Measurements from ENCODE around the gene PHAF1. TPM values are rescaled to one million over a fixed set of nuclear protein-coding genes. Genes with fewer than 3 reads are reported as not detected.

PHAF1 gene
- total and polyA plus RNA-seq, 2 of the 8 experiments (the other 6 are each of a cell fraction or from before 2014, with no cell fraction given), result 18.6 to 26.4 TPM

DNA sequence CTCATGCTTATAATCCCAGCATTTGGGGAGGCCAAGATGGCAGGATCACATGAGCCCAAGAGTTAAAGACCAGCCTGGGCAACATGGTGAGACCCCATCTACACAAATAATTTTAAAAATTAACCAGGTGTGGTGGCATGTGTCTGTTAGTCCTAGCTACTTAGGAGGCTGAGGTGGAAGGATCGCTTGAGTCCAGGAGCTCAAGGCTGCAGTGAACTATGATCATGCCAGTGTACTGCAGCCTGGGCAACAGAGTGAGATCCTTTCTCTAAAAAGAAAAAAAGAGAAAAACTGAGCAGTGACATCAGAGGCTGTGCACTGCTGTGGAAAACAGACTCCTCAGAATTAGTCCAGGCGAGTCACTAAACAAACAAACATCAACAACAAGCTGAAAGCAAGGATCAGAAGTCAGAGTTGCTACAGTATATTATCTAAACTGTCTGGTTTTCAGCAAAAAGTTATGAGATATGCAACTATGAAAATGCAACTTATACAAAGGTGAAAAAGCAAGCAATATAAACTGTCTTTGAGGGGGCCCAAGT lies 41.5 kb upstream of the PHAF1 start:
- H2AFZ ChIP-seq (ENCODE audit: low read length), result no peak overlapping the region
- H2BK5ac ChIP-seq (ENCODE audit: low read depth, low read length), result no peak overlapping the region
- no peaks in the 10 kb centered on the region for H3K4me1 ChIP-seq (replicated peaks in 1 of 4; ENCODE audit: control insufficient read depth in 3 of 4, insufficient read depth in 4 of 4, low read length in 3 of 4)
- H4K8ac ChIP-seq (ENCODE audit: extremely low read depth, insufficient read depth, low read length), result no peak overlapping the region
- H3K18ac ChIP-seq (ENCODE audit: extremely low read depth, low read length), result no peak overlapping the region
- H4K91ac ChIP-seq (replicated peaks; ENCODE audit: insufficient read length, low read length), result no peak overlapping the region
- POLR2A ChIA-PET (ENCODE audit: partially characterized antibody), result no interaction called here
- H3K79me1 ChIP-seq (ENCODE audit: low read depth, low read length), result no peaks in the 10 kb centered on the region
- WGBS, 2 experiments (ENCODE audit: extremely low coverage in 1 of 2, insufficient coverage in 1 of 2, insufficient read length in 1 of 2, insufficient replicate concordance in 2 of 2, low coverage in 1 of 2, low lambda C conversion rate in 2 of 2, missing lambda C conversion rate in 1 of 2), result 90% methylated on average over 2 of the region's 2 CpGs; no CpG with 5 or more reads in 1 of the 2 experiments
- H3K79me2 ChIP-seq (ENCODE audit: control insufficient read depth in 1 of 2, insufficient read depth in 2 of 2, low read length in 2 of 2), result no peaks in the 10 kb centered on the region; a peak in 1 of 4 replicates
- peaks cover 0 to 7% (median 2%) of the 10 kb centered on the region in 4 experiments; a peak in 3 of 8 replicates for H3K36me3 ChIP-seq (ENCODE audit: control insufficient read depth in 2 of 4, insufficient read depth in 4 of 4, low read length in 3 of 4)
- no peak overlapping the region for H2BK120ac ChIP-seq (replicated peaks; ENCODE audit: low read depth, low read length)
- DNase-seq (ENCODE audit: low read depth in 1 of 2, low spot score in 2 of 2) (no peak), FAIRE-seq (no peak)
- H3K27ac ChIP-seq (ENCODE audit: low read depth, low read length), result no peak overlapping the region
- no peak overlapping the region for H3K23ac ChIP-seq (ENCODE audit: insufficient read length)
- H4K5ac ChIP-seq (ENCODE audit: insufficient read length, low read depth, low read length), result no peak overlapping the region
- H3K23me2 ChIP-seq (ENCODE audit: low read depth, low read length), result no peaks in the 10 kb centered on the region
- no peak overlapping the region for H3K56ac ChIP-seq (replicated peaks; ENCODE audit: insufficient read length, low read depth, low read length)
- H3K9me3 ChIP-seq (ENCODE audit: insufficient read depth in 2 of 2, low read depth in 1 of 2, low read length in 1 of 2), result no peaks in the 10 kb centered on the region
- H2BK15ac ChIP-seq (ENCODE audit: low read length), result no peak overlapping the region
- no peak overlapping the region for H3K9ac ChIP-seq (replicated peaks in 1 of 4; ENCODE audit: extremely low read depth in 1 of 4, low read depth in 3 of 4, low read length in 3 of 4)
- no peak overlapping the region for H2BK20ac ChIP-seq (ENCODE audit: low read length)
- no peak overlapping the region for H3K14ac ChIP-seq (ENCODE audit: insufficient read length)
- no peaks in the 10 kb centered on the region for H4K20me1 ChIP-seq (replicated peaks in 1 of 2; ENCODE audit: control insufficient read depth in 1 of 2, insufficient read depth in 2 of 2, low read length in 2 of 2)
- no peak overlapping the region for H2AK5ac ChIP-seq (ENCODE audit: low read depth, low read length)
- H3K4ac ChIP-seq (replicated peaks; ENCODE audit: insufficient read length, low read depth, low read length), result no peak overlapping the region
- no peak overlapping the region for H2BK12ac ChIP-seq (ENCODE audit: low read depth, low read length)
- CTCF ChIA-PET (ENCODE audit: partially characterized antibody), result interaction anchor here (1.1 kb wide), 2 partner anchors 14 to 90 kb away, joined by 3 to 4 read pairs; no protein-coding TSS in a partner anchor
- H3K4me2 ChIP-seq (ENCODE audit: insufficient read depth in 1 of 2, low read depth in 2 of 2, low read length in 2 of 2), result no peak overlapping the region
- no peaks in the 10 kb centered on the region for H3K27me3 ChIP-seq (replicated peaks in 1 of 4; ENCODE audit: control insufficient read depth in 3 of 4, extremely low read depth in 1 of 4, insufficient read depth in 3 of 4, low read length in 3 of 4)
- no peak overlapping the region for H3K4me3 ChIP-seq (ENCODE audit: extremely low read depth in 1 of 4, insufficient read depth in 2 of 4, low read depth in 3 of 4, low read length in 4 of 4)
- no peak for TF ChIP-seq GTF2F1 (IDR thresholded peaks at IDR 0.05; ENCODE audit: borderline replicate concordance, low read depth, low read length)
- TF ChIP-seq CBX5 (IDR thresholded peaks at IDR 0.05; ENCODE audit: low read depth, low read length), result no peak
- TF ChIP-seq POU5F1 (IDR thresholded peaks at IDR 0.05; ENCODE audit: low read depth, low read length), result no peak
- TF ChIP-seq NANOG (IDR thresholded peaks at IDR 0.05; ENCODE audit: insufficient read depth, low read depth, low read length, poor library complexity, severe bottlenecking), result no peak
- no peak for TF ChIP-seq HDAC2 (IDR thresholded peaks at IDR 0.05; ENCODE audit: borderline replicate concordance in 1 of 2, low read depth in 2 of 2, low read length in 2 of 2)
- TF ChIP-seq CHD2 (IDR thresholded peaks at IDR 0.05; ENCODE audit: low read length), result no peak
- TF ChIP-seq BACH1 (IDR thresholded peaks at IDR 0.05; ENCODE audit: low read length), result no peak
- TF ChIP-seq SAP30 (IDR thresholded peaks at IDR 0.05; ENCODE audit: insufficient read depth, insufficient replicate concordance, low read length), result no peak
- no peak for TF ChIP-seq CHD1 (IDR thresholded peaks at IDR 0.05; ENCODE audit: low read depth, low read length)
- TF ChIP-seq SIX5 (IDR thresholded peaks at IDR 0.05; ENCODE audit: low read depth, low read length), result no peak
- TF ChIP-seq KDM5A (IDR thresholded peaks at IDR 0.05; ENCODE audit: low read length), result no peak
- TF ChIP-seq, protein P1, sequence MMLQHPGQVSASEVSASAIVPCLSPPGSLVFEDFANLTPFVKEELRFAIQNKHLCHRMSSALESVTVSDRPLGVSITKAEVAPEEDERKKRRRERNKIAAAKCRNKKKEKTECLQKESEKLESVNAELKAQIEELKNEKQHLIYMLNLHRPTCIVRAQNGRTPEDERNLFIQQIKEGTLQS (IDR thresholded peaks at IDR 0.05; ENCODE audit: insufficient read depth, low read depth, low read length), result no peak
- no peak for TF ChIP-seq PHF8 (conservative IDR thresholded peaks at IDR 0.05; ENCODE audit: low read depth, low read length)

Data from H1 (cell line).